ENCODE data around the gene ITPRID2. TPM values are rescaled to one million over a fixed set of nuclear protein-coding genes. Genes with fewer than 3 reads are reported as not detected.

ITPRID2 gene
- total RNA-seq, 3 donors from 2014 or later: 184 to 381 (median 299) TPM

- Histone ChIP-seq H3K4me3 (no peak overlapping the region), H3K4me1 (ENCODE audit: low read depth) (no peaks in the 10 kb centered on the region), H3K9me3 (no peaks in the 10 kb centered on the region), H3K36me3 (ENCODE audit: low read depth) (no peaks in the 10 kb centered on the region)
- intact Hi-C loops (cut with DNase I, micrococcal nuclease): no loop called here
- ATAC-seq (no peak), DNase-seq (no peak)
- TF ChIP-seq, protein P1, sequence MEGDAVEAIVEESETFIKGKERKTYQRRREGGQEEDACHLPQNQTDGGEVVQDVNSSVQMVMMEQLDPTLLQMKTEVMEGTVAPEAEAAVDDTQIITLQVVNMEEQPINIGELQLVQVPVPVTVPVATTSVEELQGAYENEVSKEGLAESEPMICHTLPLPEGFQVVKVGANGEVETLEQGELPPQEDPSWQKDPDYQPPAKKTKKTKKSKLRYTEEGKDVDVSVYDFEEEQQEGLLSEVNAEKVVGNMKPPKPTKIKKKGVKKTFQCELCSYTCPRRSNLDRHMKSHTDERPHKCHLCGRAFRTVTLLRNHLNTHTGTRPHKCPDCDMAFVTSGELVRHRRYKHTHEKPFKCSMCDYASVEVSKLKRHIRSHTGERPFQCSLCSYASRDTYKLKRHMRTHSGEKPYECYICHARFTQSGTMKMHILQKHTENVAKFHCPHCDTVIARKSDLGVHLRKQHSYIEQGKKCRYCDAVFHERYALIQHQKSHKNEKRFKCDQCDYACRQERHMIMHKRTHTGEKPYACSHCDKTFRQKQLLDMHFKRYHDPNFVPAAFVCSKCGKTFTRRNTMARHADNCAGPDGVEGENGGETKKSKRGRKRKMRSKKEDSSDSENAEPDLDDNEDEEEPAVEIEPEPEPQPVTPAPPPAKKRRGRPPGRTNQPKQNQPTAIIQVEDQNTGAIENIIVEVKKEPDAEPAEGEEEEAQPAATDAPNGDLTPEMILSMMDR (IDR thresholded peaks at IDR 0.05): no peak
These were observed 81.7 kb downstream of the ITPRID2 start for GRCh38 chr2:181973171-181973783.

DNA sequence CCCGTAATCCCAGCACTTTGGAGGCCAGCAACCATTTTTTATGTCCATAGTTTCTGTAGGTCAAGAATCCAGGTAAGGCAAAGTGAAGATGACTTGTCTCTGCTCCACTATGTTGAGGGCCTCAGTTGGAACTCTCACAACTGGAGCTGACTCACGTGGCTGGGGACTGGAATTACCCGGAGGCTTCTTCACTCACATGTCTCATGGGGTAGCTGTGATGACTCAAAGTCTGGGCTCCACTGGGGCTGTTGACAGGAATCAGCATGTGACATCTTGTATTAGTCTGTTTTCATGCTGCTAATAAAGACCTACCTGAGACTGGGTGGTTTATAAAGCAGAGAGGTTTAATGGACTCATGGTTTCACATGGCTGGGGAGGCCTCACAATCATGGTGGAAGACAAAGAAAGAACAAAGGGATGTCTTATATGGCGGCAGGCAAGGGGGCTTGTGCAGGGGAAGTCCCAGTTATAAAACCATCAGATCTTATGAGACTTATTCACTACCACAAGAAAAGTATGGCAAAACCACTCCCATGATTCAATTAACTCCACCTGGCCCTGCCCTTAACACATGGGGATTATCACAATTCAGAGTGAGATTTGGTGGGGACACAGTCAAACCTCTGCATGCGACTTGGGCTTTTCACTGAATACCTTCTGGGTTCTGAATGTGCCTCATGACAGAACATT is 86.3 kb downstream of the ITPRID2 start:
- DNase-seq: no peak
- TF ChIP-seq, protein P1 (IDR thresholded peaks at IDR 0.05): no peak
- H3K36me3 ChIP-seq (ENCODE audit: low read depth): no peaks in the 10 kb centered on the region
- no peaks in the 10 kb centered on the region for H3K9me3 ChIP-seq
- no peak overlapping the region for H3K4me3 ChIP-seq
- intact Hi-C loops (cut with DNase I, micrococcal nuclease): no loop called here
- no peak for ATAC-seq
- H3K4me1 ChIP-seq (ENCODE audit: low read depth): no peaks in the 10 kb centered on the region

DNA sequence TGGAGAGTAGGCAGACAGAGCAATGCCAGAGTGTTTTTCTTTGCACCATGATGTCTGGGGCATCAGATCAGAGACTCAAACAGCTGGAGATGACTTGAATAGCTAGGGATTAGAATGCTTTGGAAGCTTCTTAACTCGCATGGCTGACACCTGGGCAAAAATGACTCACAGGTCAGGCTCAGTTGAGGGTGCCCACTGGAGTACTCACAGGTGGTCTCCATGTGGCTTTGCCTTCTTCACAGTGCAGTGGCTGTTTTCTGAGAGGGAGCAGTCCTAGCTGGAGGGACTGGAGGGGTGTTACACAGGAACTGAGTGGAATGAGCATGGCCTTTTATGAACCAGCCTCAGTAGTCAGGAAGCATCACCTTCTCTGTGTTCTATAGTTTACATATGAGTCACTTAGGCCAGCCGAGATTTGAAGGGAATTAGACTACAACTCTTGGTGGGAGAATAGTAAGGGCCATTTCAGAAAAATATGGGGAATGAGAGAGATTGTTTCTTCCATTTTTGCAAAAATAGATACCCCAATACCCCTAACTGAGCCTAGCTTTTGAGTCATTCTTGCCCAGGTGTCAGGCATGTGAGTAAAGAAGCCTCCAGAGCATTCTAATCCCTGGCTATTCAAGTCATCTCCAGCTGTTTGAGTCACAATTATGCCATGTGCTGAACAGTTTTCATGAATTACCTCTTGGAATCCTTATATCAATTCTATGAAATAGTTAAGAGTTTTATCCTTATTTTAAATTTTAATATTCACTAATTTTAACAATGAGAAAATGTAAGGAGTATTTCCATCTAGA is 87.0 kb downstream of the ITPRID2 start:
- no peak for ATAC-seq
- no peaks in the 10 kb centered on the region for H3K4me1 ChIP-seq (ENCODE audit: low read depth)

More for the DNA sequence above, 87.0 kb downstream of the ITPRID2 start:
- TF ChIP-seq, protein P1 (IDR thresholded peaks at IDR 0.05): no peak
- intact Hi-C loops (cut with DNase I, micrococcal nuclease): no loop called here
- no peak for DNase-seq
- H3K4me3 ChIP-seq: no peak overlapping the region
- H3K9me3 ChIP-seq: no peaks in the 10 kb centered on the region
- no peaks in the 10 kb centered on the region for H3K36me3 ChIP-seq (ENCODE audit: low read depth)

Other genes starting within 250 kb of the ITPRID2 start
- under 1 TPM in 1 of 3 donors, not detected in 2; 0.12 TPM for gene CERKL, start 234.6 kb upstream of the ITPRID2 start, total RNA-seq
- gene NEUROD1, start 211.2 kb upstream of the ITPRID2 start, total RNA-seq: 1 to 10 TPM in 2 of 3 donors, under 1 TPM in 1; 0.51 to 2.5 (median 1.5) TPM
- gene PPP1R1C, start 94.1 kb downstream of the ITPRID2 start, total RNA-seq: under 1 TPM in 1 of 3 donors, not detected in 2; 0.75 TPM

All from mucosa of descending colon (tissue), 3 donors.